B cell (primary cell): ENCODE results near the gene SMURF2.

ENCODE experiments used
- EZH2 ChIP-seq: IDR thresholded peaks from 2 replicates; pipeline ENCODE4 v1.6.1; 2012; ENCODE audit warnings: borderline replicate concordance, low read depth, mild to moderate bottlenecking, moderate library complexity, low read length; ENCODE audit not compliant: insufficient read depth, poor library complexity, severe bottlenecking
- TF ChIP-seq, protein P1 (sequence below): fragments of 200-600 bp; IDR thresholded peaks from one replicate; pipeline ENCODE4 v1.8.0; 2022; ENCODE audit warnings: antibody characterized with exemption, mild to moderate bottlenecking

DNA sequence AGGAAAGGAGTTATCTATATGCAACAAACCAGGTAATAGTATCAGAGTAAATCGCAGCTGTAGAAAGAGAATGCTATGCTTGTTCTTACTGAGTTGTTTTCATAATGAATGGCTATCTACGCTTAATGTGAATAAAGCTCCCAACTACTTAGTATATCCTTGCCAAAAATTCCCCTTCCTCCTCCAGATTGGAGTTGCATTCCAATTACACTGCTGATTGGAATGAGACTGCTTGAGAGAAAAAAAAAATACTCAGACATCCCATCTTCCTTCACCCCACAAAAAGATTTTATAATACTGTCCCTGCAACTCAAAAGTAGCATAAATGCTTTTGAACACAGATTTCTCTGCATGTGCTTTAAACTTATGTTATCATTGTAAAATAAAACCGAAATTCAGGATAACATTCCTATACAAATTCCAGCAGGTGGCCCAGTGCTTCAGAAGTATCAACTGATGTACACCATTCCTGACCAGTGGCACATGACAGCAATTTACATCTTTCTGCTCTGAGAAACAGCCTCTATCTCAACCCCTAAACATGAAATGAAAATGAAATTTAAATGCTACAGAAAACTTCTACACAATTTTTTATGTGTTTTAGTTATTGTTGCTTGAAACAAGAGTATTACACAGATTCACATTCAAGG is 47.0 kb downstream of the SMURF2 start:
- TF ChIP-seq, protein P1, sequence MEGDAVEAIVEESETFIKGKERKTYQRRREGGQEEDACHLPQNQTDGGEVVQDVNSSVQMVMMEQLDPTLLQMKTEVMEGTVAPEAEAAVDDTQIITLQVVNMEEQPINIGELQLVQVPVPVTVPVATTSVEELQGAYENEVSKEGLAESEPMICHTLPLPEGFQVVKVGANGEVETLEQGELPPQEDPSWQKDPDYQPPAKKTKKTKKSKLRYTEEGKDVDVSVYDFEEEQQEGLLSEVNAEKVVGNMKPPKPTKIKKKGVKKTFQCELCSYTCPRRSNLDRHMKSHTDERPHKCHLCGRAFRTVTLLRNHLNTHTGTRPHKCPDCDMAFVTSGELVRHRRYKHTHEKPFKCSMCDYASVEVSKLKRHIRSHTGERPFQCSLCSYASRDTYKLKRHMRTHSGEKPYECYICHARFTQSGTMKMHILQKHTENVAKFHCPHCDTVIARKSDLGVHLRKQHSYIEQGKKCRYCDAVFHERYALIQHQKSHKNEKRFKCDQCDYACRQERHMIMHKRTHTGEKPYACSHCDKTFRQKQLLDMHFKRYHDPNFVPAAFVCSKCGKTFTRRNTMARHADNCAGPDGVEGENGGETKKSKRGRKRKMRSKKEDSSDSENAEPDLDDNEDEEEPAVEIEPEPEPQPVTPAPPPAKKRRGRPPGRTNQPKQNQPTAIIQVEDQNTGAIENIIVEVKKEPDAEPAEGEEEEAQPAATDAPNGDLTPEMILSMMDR = no peak
- no peak for TF ChIP-seq EZH2
